ENCODE results near the gene ATF6. TPM values are rescaled to one million over a fixed set of nuclear protein-coding genes. Genes with fewer than 3 reads are reported as not detected.

ATF6 gene
- total RNA-seq, 1 donor from 2014 or later, result 21.1 TPM

DNA sequence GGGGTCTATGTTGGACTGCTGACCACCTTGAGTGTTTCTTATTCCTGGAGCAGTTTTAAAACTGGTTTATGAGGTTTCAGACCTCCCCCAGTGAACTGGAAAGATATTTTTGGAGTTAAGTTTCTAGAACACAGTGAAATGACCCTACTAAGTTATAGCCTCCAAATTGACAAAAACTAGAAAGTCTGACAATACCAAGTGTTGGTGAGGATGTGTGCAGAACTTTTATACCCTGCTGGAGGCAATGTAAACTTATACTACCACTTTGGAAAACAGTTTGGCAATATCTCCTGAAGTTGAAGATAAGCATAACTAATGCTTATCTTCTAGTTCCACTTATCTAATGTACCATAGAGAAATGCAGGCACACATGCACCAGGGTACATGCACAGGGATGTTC is 247.2 kb downstream of the ATF6 start:
- no peaks in the 10 kb centered on the region for H3K9me3 ChIP-seq
- H3K4me3 ChIP-seq, result no peak overlapping the region
- intact Hi-C loops (cut with DNase I), result no loop called here
- peaks cover 9% of the 10 kb centered on the region for H3K4me1 ChIP-seq
- DNase-seq (ENCODE audit: extremely low spot score in 2 of 2), result no peak
- H3K27ac ChIP-seq, result no peak overlapping the region
- H3K36me3 ChIP-seq, result no peaks in the 10 kb centered on the region
- TF ChIP-seq POLR2AphosphoS5 (IDR thresholded peaks at IDR 0.05; ENCODE audit: insufficient read depth in 1 of 2, low read depth in 1 of 2) (no peak), POLR2A (IDR thresholded peaks at IDR 0.05) (no peak)
- TF ChIP-seq, protein P1, sequence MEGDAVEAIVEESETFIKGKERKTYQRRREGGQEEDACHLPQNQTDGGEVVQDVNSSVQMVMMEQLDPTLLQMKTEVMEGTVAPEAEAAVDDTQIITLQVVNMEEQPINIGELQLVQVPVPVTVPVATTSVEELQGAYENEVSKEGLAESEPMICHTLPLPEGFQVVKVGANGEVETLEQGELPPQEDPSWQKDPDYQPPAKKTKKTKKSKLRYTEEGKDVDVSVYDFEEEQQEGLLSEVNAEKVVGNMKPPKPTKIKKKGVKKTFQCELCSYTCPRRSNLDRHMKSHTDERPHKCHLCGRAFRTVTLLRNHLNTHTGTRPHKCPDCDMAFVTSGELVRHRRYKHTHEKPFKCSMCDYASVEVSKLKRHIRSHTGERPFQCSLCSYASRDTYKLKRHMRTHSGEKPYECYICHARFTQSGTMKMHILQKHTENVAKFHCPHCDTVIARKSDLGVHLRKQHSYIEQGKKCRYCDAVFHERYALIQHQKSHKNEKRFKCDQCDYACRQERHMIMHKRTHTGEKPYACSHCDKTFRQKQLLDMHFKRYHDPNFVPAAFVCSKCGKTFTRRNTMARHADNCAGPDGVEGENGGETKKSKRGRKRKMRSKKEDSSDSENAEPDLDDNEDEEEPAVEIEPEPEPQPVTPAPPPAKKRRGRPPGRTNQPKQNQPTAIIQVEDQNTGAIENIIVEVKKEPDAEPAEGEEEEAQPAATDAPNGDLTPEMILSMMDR (IDR thresholded peaks at IDR 0.05), result no peak
- no peaks in the 10 kb centered on the region for H3K27me3 ChIP-seq

Small RNAs within 50 kb of the gene (small RNA-seq; reads per million reads assigned to genes)
- gene RN7SL466P, result not detected

Other genes with a start within 250 kb of the ATF6 start
- 0.98 TPM for gene HSPA6, start 241.8 kb upstream of the ATF6 start, total RNA-seq
- 14.2 TPM for gene FCGR3A, start 216.5 kb upstream of the ATF6 start, total RNA-seq
- 2.5 TPM for gene FCGR3B, start 135.1 kb upstream of the ATF6 start, total RNA-seq
- gene FCGR2B, start 103.2 kb upstream of the ATF6 start, total RNA-seq, result 10.3 TPM
- gene FCRLA, start 59.1 kb upstream of the ATF6 start, total RNA-seq, result not detected
- not detected for gene FCRLB, start 44.8 kb upstream of the ATF6 start, total RNA-seq
- gene DUSP12, start 16.5 kb upstream of the ATF6 start, total RNA-seq, result 34.1 TPM